ENCODE data around the gene TBX20. TPM values are rescaled to one million over a fixed set of nuclear protein-coding genes. Genes with fewer than 3 reads are reported as not detected.

Gene TBX20
- polyA plus RNA-seq, 1 experiment: not detected

DNA sequence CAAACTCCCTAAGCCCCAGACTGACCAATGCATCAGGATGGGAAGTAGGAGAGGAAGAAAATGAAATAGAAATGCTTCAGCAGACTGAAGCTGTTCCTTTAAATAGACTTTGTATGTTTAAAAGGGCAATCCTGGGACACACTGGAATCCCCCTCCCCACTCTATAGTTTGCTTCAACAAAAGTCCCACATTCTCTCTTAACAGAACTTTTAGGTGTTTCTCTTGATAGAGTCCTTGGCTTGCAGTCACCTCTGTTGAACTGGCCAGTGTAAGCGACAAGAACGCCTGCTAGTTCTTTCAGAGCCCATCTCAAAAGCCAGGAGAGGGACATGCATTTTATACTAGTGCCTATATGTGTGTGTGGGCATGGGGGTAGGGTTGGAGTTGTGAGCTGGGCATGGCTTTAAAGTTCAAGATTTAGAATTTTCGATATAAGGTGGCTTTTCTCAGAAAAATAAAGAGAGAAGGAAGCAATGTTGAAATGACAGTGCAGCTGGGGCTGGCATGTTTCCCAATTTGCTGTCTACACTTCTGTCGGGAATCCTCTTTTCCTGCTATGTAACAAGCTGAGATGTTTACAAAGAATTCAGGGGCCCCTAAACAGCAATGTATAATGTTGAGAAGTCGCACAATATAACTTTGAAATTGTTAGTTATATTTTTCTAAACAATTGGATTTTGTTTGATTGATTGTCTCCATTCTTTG lies 2.1 kb downstream of the TBX20 start:
- Histone ChIP-seq H3K4me3 (ENCODE audit: low read depth, low read length) (no peak overlapping the region), H3K27ac (ENCODE audit: low read depth, low read length) (no peak overlapping the region), H3K9me3 (ENCODE audit: control insufficient read depth, insufficient read depth, low read length) (peaks cover 20% of the 10 kb centered on the region), H3K27me3 (ENCODE audit: control insufficient read depth, insufficient read depth, low read length) (peaks cover 61% of the 10 kb centered on the region)
- ChIA-PET CTCF (no interaction called here), POLR2A (no interaction called here)
- no peak for DNase-seq (ENCODE audit: low read depth, low spot score)
- TF ChIP-seq, protein P1, sequence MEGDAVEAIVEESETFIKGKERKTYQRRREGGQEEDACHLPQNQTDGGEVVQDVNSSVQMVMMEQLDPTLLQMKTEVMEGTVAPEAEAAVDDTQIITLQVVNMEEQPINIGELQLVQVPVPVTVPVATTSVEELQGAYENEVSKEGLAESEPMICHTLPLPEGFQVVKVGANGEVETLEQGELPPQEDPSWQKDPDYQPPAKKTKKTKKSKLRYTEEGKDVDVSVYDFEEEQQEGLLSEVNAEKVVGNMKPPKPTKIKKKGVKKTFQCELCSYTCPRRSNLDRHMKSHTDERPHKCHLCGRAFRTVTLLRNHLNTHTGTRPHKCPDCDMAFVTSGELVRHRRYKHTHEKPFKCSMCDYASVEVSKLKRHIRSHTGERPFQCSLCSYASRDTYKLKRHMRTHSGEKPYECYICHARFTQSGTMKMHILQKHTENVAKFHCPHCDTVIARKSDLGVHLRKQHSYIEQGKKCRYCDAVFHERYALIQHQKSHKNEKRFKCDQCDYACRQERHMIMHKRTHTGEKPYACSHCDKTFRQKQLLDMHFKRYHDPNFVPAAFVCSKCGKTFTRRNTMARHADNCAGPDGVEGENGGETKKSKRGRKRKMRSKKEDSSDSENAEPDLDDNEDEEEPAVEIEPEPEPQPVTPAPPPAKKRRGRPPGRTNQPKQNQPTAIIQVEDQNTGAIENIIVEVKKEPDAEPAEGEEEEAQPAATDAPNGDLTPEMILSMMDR (IDR thresholded peaks at IDR 0.05; ENCODE audit: low read depth, low read length): no peak

DNA sequence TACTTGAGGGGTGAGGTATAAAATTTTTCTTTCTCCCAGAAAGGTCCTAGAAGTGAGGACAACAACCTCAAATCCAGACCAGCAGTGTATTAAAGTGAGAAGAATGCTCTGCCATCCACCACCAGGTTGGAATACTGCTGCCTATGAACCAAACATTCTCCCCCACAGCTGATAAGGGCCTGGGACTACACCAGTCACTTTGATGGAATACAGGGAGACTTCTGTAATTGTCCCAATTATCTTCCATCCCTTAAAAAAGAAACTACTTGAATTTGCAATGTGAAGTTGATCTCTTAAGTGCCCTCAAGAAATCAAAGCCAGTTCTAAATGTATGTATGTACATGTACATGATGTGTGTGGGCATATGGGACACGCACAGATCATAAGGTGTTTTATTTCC lies 3.0 kb downstream of the TBX20 start:
- POLR2A ChIA-PET: no interaction called here
- no peak overlapping the region for H3K27ac ChIP-seq (ENCODE audit: low read depth, low read length)
- H3K9me3 ChIP-seq (ENCODE audit: control insufficient read depth, insufficient read depth, low read length): peaks cover 20% of the 10 kb centered on the region
- DNase-seq (ENCODE audit: low read depth, low spot score): no peak
- no peak overlapping the region for H3K4me3 ChIP-seq (ENCODE audit: low read depth, low read length)
- H3K27me3 ChIP-seq (ENCODE audit: control insufficient read depth, insufficient read depth, low read length): peaks cover 54% of the 10 kb centered on the region
- TF ChIP-seq, protein P1 (IDR thresholded peaks at IDR 0.05; ENCODE audit: low read depth, low read length): no peak
- CTCF ChIA-PET: no interaction called here

DNA sequence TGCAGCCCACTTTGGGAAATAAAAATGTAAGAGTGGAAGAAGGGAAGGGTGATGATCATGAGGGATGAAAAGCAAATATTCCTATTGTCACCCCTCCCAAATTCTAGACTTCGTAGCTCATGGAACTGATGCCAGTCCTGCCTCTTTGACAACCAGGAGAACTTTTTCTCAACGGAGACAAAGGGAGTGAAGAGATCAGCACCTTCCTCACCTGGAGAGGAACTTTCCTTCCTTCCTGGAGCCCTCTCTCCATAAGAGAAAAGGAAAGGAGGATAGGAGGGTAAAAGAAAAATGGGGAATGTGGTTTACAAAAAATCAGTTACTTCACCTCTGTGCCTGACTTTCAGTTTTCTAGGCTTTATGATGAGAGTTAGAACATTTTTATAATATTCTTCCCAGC lies 3.4 kb downstream of the TBX20 start:
- Histone ChIP-seq H3K27me3 (ENCODE audit: control insufficient read depth, insufficient read depth, low read length) (peaks cover 49% of the 10 kb centered on the region), H3K9me3 (ENCODE audit: control insufficient read depth, insufficient read depth, low read length) (peaks cover 19% of the 10 kb centered on the region), H3K27ac (ENCODE audit: low read depth, low read length) (no peak overlapping the region), H3K4me3 (ENCODE audit: low read depth, low read length) (no peak overlapping the region)
- ChIA-PET POLR2A (no interaction called here), CTCF (interaction anchor here (0.7 kb wide), 1 partner anchor 282 kb away, joined by 3 read pairs; no protein-coding TSS in a partner anchor)
- DNase-seq (ENCODE audit: low read depth, low spot score): no peak
- TF ChIP-seq, protein P1 (IDR thresholded peaks at IDR 0.05; ENCODE audit: low read depth, low read length): no peak

DNA sequence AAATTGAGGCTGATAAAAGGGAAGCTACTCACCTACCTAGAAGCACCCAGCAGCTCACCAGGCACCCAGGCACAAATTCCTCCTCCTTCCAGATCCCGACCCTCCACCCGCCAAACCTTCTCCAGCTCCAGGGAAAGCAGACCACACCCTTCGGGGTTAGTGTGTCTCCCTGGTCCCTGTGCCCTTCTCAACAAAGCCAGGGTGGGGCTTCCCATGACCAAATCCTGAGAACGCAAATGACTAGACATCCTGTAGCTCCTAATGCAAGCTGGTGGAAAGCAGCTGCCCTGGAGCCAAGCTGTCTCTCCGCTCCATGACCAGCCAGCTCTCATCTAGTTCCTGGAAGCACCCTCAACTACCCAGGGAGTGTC lies 4.4 kb downstream of the TBX20 start:
- no peak for DNase-seq (ENCODE audit: low read depth, low spot score)
- H3K4me3 ChIP-seq (ENCODE audit: low read depth, low read length): no peak overlapping the region
- H3K9me3 ChIP-seq (ENCODE audit: control insufficient read depth, insufficient read depth, low read length): peaks cover 13% of the 10 kb centered on the region
- POLR2A ChIA-PET: no interaction called here
- H3K27ac ChIP-seq (ENCODE audit: low read depth, low read length): no peak overlapping the region
- CTCF ChIA-PET: no interaction called here
- TF ChIP-seq, protein P1 (IDR thresholded peaks at IDR 0.05; ENCODE audit: low read depth, low read length): no peak
- peaks cover 41% of the 10 kb centered on the region for H3K27me3 ChIP-seq (ENCODE audit: control insufficient read depth, insufficient read depth, low read length)

DNA sequence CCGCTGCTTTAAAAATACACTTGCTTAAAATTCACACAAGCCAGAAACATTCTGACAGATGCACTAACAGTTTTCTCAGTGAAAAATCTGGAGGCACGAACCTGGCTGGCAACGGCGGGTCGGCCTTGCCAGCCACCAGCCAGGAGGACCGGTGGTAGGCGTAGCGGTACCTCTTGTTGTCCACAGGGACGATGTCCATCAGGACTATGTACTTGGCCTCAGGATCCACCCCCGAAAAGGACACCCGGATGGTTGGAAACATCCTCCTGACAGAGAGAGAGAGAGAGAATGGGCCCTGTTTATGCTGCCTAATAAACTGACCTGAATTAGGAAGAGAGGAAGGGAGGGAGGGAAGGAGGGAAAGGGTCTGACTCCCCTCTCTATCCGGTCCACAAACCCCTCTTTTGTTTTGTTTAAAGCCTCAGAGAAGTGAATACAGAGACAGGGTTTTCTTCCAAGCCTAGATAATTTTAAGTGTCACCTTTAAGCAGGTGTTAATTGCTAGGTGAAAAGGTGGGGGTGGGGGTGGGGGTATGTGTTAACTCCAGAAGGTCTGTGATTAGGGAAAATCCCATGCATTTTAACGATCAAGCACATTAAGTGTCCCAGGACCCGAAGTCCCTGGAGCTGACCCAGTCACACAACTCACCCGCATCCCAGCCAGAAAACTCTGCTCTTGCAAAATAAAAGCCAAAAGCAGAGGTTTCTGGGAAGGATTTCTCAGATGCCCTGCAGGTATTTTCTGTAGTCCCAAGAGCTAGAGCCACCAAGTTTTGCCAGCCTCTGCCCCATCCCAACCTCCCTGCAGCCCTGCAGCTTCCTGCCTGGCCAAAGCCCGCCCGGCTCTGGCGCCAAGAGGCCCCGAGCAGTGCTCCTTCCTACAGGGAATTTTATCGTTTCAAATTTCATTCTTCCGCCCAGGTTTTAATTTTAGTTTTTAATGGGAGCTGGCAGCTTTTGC lies 5.0 kb downstream of the TBX20 start:
- TF ChIP-seq, protein P1 (IDR thresholded peaks at IDR 0.05; ENCODE audit: low read depth, low read length): no peak
- ChIA-PET POLR2A (no interaction called here), CTCF (no interaction called here)
- H3K9me3 ChIP-seq (ENCODE audit: control insufficient read depth, insufficient read depth, low read length): peaks cover 7% of the 10 kb centered on the region; the same call in 1 of the 2 replicates
- DNase-seq (ENCODE audit: low read depth, low spot score): no peak
- H3K27ac ChIP-seq (ENCODE audit: low read depth, low read length): no peak overlapping the region
- H3K4me3 ChIP-seq (ENCODE audit: low read depth, low read length): no peak overlapping the region
- H3K27me3 ChIP-seq (ENCODE audit: control insufficient read depth, insufficient read depth, low read length): peaks cover 34% of the 10 kb centered on the region

Measured in AG04450 (cell line).